Metanephros (tissue), 1 donor: ENCODE measurements around the gene MPC1. TPM values are rescaled to one million over a fixed set of nuclear protein-coding genes. Genes with fewer than 3 reads are reported as not detected.

Experiments used
- total RNA-seq: library from RNA; depleted of rRNA; stranded (reverse); fragments of >200 nt; gene quantifications from one replicate; pipeline ENCODE4 v1.2.3, GENCODE V29; 2014

MPC1 gene
- total RNA-seq = 68.9 TPM

DNA sequence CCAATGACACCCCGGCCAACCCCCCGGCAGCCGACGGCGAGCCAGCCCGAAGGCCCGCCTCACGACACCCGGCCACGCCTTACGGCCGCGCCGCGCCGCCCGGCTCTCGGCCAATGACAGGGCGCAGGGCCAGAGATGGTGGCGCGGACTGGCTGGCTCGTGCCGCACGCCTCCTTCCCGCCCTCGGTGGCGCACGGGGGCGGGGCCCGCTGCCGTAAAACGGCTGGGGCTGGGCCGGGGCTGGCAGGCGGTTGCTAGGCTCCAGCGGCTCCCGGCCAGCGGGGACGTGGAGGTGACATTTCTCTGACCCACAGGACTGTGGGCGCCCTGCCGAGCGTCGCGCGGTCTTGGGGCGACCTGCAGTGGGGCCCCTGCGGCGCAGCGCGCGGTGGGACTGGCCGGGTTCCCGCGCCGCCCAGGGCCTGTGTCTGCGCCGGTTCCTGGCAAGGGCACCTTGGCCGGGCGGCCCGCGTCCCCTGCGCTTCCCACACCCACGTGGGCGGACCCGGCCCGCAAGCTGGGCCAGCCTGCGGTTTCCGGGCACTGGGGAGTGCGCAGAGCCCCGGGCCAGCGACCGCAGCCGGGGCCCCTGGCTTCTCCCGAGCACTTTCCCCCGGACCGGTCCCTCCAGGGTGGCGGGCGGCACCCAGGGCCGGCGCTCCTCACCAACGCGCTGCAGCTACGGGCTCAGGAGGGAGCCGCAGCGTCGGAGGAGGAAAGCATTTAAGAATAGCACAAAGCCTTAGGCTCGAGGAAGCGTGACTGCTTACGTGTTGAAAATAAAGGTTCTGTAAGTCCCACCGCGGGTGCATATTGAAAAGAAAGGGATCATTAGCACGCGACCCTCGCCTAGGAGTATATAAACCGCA lies at the start of gene MPC1:
Gene MPC1, minus strand, starts transcription at position 8 of the 869 bp plus-strand sequence. CDS start 64 bp downstream, outside the sequence.

DNA sequence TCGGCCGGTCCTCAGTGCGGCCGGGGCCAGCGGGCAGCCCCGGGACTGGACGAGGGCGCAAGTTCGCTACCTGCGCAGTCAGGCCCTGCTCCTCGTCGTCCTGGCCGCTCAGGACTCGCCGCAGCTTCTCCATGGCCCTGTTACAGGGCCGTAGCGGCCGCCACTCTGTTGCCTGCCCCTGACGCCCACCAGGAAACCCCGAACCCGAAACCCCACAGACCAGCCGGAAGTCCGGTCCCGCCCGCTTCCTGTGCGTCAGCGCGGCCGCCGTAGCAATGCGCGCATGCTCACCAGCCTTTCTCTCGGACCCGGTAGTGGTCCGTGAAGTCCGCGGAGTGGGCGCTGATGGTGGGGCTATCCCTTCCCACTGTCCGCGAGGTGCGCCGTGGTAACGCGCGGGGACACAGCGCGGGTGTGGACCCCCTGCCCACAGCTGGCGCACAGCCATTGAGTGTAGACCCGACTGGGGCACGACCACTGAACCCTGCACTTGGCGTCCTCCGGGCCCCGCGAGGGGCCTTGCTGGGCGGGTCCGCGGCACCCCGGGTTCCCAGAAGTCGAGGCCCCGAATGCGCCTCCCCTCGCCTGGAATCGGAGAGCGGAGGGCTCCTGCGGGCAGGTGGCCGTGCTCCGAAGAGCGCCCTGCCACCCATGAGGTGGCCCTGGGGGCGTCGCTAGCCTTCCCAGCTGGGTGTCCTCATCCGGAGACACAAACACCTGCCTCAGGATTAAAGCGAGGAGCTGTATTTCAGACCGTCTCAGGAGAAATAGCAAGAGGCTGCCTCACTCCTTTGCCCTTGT lies 40.2 kb downstream of the MPC1 start, which contains the start of gene SFT2D1:
Gene SFT2D1, minus strand, starts transcription at position 197 of the 801 bp plus-strand sequence. Its CDS starts 64 bp downstream, at position 133.

Other genes with a start within 250 kb of the MPC1 start
- not detected for gene TBXT, start 215.1 kb downstream of the MPC1 start, total RNA-seq
- gene PRR18, start 74.5 kb downstream of the MPC1 start, total RNA-seq = 0.18 TPM
- 34.7 TPM for gene SFT2D1, start 40.4 kb downstream of the MPC1 start, total RNA-seq
- 2.6 TPM for gene RAMACL, start 203.7 kb upstream of the MPC1 start, total RNA-seq
- gene RPS6KA2, start 244.3 kb upstream of the MPC1 start, total RNA-seq = 33.5 TPM